Pulmonary artery endothelial cell (primary cell): ENCODE data around the gene CAMTA1. TPM values are rescaled to one million over a fixed set of nuclear protein-coding genes. Genes with fewer than 3 reads are reported as not detected.
A peak's percentile ranks its signal among the peaks of the same experiment; 100 is the strongest.
"Not testable (repeated sequence)": the region's sequence is repeated elsewhere in the genome, so short reads cannot be mapped to it uniquely, and the experiment has no call there.

Source experiments
- DNase-seq: peaks from one replicate; pipeline ENCODE4 v3.0.0-alpha.2; 2011; ENCODE audit warnings: low read depth, low spot score
- total RNA-seq: library from RNA; depleted of rRNA; stranded (reverse); fragments of >200 nt; gene quantifications from 2 replicates; pipeline ENCODE4 v1.2.3, GENCODE V29; 2014

Gene CAMTA1
- total RNA-seq, 1 donor from 2014 or later, result 54.0 TPM

DNA sequence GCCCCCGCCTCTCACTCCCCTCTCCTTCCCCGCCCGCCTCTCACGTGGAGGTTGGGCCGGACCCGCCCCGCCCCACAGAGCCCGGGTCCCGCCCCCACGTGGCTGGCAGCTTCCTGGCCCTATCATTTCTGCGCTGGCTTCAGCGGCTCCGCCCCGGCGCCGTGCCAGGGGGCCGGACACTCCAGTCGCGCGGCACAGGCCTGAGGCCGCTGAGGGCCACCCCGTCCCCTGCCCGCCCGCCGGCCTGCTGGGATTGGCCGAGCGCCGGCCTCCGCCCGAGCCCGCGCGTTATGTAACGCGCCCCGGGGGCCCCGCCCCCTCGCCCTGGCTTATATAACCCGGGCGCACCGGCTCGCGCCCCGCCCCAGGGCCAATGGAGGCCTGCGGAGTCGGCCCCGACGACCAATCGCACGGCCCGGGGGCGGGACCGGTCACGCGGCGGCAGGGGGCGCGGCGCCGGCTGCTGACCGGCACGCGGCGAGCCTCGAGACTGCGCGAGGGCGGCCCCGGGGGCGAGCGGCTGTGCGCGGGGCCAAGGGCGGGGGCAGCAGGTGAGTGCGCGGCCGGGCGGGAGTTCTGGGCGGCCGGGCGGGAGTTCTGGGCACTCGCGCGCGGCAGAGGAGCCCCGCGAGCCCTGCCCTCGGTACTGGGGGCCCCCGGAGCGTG is 998.7 kb downstream of the CAMTA1 start, which contains the start of gene PER3:
Gene PER3 (plus strand): TSS at position 466 of the 666 bp plus-strand sequence. CDS start 587 bp downstream, outside the sequence.
- DNase-seq, result peak; percentile 86

DNA sequence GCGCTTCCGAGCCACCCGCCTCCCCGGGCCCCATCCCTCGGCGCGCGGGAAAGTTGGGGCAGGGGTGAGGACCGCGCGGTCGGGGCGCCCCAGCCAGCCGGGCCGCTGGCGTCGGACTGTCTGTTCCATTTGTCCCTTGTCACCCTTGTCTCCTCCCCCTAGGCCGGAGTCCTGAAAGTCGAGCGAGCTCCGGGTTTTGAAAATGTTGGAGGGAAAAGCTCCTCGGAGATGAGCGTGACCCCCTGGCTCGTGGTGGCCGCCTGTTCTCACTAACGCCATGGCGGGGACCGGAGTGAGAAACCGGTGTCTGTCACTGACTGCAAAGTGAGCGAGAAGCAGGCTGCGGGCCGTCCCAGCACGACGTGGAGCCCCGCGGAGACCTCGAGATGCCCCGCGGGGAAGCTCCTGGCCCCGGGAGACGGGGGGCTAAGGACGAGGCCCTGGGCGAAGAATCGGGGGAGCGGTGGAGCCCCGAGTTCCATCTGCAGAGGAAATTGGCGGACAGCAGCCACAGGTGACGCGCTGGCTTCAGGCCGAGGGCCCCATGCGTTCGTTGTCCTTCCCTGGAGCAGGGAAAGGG is 999.3 kb downstream of the CAMTA1 start:
- DNase-seq, result no peak

DNA sequence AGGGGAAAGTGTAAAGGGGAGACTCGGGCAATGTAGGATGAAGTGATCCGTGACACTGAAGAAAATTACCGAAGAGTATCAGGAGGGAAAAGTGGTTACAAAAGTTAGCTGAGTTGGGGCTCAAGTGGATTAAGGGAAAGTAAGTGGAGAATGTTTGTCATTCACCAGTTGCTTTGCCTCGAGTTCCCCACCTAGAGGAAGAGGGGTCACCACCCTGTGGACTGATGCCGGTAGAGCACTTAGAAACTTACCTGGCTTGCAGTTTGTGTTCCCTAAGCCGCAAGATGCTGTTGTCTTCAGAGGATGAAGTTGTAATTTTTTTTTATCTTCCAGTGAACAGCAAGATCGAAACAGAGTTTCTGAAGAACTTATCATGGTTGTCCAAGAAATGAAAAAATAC is 999.9 kb downstream of the CAMTA1 start:
- DNase-seq, result no peak

DNA sequence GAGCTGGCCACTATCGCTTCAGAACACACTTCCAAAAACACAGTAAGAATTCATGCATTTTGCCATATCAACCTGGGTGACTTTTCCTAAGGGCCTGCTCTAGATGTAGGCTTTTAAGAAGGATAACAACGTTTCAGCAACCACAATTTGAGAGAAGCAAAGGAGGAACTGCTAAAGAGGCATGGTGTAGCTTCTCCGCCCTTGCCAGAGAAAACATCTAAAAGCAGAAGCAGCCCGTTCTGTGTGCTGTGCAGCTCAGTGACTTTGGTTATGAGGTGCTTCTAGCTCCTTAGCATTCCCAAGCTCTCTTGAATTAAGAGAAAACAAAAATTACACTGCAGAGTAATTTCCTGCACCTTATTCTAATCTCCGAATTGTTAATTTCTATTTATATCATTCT is 1001.5 kb downstream of the CAMTA1 start:
- no peak for DNase-seq

DNA sequence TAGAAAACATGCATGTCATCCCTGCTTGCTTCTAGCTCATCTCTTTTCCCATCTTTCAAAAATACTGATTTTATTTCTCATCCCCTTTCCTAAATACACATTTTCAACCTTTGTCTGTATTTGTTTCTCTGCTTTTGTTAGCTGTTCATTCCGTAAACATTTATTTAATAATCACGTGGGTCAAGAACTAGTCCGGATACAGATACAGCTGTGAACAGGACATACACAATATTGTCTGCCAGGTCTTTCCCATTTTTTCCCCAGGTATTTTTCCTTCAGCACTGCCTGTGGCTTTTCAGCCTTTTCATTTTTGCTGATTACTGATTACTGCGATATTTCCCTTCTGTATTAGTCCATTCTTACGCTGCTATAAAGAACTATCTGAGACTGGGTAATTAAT is 1004.6 kb downstream of the CAMTA1 start:
- no peak for DNase-seq

DNA sequence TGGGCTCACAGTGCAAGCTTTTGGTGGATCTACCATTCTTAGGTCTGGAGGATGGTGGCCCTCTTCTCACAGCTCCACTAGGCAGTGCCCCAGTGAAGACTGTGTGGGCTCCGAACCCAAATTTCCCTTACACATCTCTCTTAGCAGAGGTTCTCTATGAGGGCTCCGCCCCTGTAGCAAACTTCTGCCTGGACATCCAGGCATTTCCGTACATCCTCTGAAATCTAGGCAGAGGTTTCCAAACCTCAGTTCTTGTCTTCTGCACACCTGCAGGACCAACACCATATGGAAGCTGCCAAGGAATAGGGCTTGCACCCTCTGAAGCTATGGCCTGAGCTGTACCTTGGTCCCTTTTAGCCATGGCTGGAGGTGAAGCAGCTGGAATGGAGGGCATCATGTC is 1005.8 kb downstream of the CAMTA1 start:
- DNase-seq, result not testable (repeated sequence)

DNA sequence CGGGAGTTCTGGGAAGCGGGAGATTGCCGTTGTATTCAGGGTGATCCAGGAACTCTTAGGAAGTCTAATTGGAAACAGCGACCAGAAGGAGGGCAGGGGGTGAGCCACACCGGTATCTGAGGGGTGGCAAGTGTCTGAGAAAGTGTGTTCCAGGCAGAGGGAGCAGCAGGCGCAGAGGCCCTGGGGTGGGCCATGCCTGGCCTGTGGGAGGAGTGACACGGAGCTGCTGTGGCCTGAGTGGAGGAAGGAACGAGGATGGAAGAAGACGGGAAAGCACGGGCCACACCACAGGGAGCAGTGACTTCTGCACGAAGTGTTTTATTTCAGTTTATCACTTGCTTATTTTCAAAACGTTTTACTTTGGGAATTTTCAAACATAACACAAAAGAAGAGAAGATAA is 1010.2 kb downstream of the CAMTA1 start:
- DNase-seq, result no peak

DNA sequence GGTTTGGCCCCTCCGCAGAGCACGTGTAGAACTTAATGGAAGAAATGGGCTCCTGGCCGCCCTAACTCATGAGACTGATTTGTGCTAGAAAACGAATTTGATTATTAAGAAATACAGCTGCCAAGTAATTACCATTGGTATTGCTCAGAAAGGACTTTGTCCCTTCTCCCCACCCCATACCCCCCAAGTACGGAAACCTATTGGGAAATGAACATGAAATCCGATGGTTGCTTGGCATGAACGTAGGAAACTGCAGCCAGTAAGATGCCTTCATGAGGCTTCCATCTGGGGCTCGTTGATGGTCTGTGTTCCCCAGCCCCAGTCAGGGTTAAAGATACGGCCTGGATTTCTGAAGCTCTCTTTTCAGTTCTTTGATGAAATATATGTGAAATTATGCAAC is 1020.2 kb downstream of the CAMTA1 start:
- DNase-seq, result no peak

DNA sequence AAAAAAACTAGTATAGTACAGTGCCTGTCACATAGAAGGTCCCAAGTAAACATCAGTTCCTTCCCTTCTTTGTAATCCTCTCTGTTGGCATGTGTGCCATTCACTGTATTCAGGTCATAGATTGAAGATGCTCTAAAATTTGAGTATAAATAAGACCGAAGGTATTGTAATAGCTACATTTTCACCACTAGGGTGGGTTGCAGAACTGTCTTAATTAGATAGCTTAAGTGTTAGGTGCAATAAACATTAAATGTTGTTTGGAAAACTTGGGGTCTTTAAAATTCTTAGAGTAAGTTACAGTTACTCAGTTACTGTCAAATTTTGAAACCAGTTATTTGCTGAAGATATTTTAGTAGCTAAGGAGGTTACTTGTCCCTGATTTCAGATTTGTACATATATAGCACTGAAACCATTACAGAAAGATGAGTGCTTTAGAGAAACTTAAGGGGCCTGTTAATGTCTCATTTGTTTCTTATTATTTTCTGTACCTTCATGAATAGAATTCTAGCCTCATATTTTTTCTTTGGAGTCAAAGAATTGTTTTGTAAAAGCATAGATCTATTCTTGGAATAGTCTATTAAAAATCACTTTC is 1023.1 kb downstream of the CAMTA1 start:
- DNase-seq, result no peak

DNA sequence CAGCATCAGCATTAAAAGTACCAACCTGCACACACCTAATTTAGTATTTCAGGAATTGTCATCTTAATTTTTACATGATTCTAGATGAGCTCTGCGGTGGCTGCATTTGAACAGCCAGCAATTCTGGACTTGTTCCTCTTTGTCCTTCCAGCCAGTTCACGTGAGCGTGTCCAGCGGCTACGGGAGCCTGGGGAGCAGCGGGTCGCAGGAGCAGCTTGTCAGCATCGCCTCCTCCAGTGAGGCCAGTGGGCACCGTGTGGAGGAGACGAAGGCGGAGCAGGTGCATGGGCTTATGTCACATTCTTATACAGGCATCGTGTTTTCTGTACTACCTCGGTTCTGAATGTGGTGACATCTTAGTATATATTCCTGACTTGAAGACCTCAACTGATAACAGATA is 1024.5 kb downstream of the CAMTA1 start:
- DNase-seq, result no peak

DNA sequence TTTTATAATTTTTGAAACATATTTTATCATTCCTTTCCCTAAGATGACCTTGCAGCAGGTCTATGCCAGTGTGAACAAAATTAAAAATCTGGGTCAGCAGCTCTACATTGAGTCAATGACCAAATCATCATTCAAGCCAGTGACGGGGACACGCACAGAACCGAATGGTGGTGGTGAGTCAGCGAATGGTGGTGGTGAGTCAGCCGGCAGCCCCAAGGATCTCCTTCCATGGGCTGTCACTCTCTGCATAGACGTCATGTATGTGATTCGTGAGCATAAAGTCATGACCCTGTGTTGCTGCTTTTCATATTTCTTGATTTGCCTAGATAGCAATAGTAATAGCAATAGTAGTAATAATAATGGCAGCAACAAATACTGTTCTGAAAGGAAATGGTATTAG is 1025.1 kb downstream of the CAMTA1 start:
- DNase-seq, result peak; percentile 22

DNA sequence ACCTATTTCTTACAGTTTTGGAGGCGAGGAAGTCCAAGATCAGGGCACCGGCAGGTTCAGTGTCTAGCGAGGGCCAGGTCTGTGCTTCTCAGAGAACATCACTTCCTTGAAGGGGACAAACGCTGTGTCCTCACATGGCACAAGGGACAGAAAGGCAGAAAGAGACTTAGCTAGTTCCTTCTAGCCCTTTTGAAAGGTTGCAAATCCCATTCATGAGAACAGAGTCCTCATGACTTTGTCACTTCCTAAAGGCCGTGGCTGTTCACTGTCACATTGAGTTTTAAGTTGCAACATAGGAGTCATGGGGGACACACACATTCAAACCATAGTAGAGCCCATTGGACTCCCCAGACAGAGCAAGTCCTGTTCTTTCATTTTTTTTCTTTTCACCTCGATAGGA is 1026.2 kb downstream of the CAMTA1 start:
- no peak for DNase-seq

DNA sequence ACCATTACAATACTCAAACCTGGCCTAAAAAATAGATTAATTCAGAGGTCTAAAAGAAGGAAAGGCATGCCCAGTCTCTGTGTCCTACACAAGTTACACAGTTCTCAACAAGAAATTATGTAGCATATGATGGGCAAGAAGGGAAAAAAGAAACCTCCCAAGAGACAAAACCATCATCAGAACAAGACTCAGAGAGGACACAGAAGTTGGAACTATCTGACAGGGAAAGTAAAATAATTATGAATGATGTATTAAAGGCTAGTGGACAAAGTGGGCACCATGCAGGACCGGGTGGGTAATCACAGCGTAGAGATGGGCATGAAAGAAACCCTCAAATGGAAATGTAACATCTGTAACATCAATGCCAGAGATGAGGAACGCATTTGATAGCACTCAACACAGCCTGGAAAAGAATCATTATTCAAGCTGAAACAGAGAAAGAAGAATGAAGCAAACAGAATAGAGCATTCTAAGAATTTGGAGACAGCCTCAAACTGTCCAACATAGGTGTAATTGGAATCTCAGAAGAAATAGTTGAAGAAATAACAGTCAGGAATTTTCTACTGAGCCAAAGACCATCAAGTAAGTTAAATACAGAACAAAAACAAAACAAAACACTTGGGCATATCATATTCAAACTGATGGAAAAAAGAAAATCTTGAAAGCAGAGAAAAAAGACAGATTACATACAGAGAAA is 1028.6 kb downstream of the CAMTA1 start:
- DNase-seq, result no peak

Other genes starting within 250 kb of the CAMTA1 start
- 22.2 and 34.1 TPM in 2 replicates for gene NOL9, start 230.9 kb upstream of the CAMTA1 start, total RNA-seq
- gene TAS1R1, start 230.1 kb upstream of the CAMTA1 start, total RNA-seq, result 0.07 TPM in 1 of 2 replicates, not detected in the other
- 13.3 and 14.0 TPM in 2 replicates for gene ZBTB48, start 205.5 kb upstream of the CAMTA1 start, total RNA-seq
- 24.1 and 25.3 TPM in 2 replicates for gene KLHL21, start 182.6 kb upstream of the CAMTA1 start, total RNA-seq
- gene PHF13, start 171.7 kb upstream of the CAMTA1 start, total RNA-seq, result 11.8 and 12.3 TPM in 2 replicates
- 17.5 and 25.0 TPM in 2 replicates for gene THAP3, start 160.6 kb upstream of the CAMTA1 start, total RNA-seq
- gene DNAJC11, start 83.6 kb upstream of the CAMTA1 start, total RNA-seq, result 46.3 and 70.1 TPM in 2 replicates